ENCODE data around the gene SHB. TPM values are rescaled to one million over a fixed set of nuclear protein-coding genes. Genes with fewer than 3 reads are reported as not detected.
A peak's percentile ranks its signal among the peaks of the same experiment; 100 is the strongest.

The SHB gene
- total RNA-seq, 1 donor from 2014 or later: 13.3 TPM

DNA sequence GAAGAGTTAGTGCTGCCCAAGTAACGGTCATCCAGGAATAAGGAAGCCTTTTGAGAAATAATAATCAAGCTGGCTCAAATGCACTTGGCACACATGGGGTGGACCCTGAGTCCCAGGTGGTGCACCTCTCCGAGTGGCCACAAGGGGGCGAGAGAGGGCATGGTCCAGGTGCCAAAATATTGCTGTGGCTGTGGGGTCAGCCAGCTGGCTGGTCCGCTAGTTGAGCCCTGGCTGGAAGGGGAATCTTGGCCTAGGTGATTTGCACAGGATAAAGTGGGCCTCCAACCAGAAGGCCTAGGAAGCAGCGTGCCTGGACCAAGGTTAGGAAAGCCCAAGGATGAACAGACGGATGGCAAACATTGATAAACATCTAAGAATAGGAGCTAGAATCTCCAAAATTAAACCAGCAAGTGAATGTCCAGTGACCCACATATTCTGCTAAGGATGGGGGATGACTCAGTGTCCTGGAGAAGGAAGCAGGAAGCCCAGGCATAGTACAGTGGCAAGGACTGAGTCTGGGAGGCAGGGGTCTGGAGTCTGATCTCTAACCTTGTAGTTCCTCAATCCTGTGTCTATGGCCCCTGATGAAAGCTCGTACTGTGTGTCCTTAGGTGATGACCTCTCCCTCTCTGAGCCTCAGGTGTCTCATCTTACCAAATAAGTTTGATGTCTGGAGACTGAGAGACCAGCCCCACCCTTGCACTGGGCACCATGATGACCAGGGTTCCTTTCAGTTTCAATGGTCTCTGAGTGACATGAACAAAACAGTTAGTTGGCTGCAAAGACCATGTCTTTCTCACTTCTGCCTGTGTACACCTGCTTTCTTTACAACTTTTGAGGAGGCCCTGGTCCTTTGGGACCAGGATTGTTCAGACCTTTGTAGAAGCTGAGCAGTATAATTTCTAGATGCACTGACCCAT, 19.2 kb upstream of the SHB start:
- peak; percentile 70 for DNase-seq (ENCODE audit: low read depth)

DNA sequence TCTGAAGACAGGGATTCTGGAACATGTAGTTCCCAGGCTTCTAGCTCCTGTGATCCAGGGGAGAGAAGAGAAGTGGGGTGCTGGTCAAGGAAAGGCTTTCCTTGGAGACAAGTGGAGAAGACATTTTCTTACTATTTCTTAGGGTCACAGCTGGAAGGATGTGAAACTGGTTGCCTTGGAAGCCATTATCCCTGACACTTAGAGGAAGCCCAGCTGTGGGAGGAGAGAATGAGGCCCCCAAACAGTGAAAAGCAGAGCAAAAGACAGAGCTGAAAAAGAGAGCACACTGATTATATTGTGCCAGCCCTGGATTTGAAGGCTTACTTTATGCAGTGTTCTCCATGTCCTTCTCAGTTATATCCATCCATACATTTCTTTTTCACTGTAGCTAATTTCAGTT, 17.5 kb upstream of the SHB start:
- DNase-seq (ENCODE audit: low read depth): no peak

DNA sequence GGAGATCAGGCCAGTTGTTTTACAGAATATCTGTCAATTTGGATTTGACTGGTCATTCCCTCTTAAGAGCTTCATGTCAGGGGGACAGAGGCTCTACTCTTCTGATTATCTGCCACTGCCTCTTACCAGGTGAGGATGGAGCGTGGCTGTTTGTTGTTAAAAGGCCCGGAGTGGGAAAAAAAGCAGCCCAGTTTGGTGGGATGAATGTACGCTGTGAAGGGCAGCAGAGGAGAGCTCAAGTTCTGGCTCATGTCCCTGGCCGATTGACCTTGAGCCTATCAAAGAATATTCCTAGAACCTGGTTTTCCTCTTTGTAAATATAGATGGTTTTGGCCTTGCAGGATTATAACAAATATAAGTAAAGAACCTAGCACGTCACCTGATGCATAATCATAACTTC, 16.3 kb upstream of the SHB start:
- no peak for DNase-seq (ENCODE audit: low read depth)

DNA sequence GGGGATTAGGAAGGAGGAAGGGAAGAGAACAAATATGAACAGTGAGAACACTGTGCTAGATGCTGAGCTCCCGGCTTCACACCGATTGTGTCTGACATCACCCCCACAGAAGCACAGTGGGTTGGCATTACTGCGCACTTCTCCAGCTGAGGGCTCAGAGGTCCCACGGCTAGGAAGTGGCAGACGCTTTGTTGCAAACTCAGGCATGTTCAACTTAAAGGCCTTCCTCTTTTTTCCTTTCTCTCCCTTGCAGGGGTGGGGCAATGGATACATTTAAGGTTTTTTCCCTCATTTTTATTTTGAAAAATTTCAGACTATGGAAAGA, 15.5 kb upstream of the SHB start:
- no peak for DNase-seq (ENCODE audit: low read depth)

DNA sequence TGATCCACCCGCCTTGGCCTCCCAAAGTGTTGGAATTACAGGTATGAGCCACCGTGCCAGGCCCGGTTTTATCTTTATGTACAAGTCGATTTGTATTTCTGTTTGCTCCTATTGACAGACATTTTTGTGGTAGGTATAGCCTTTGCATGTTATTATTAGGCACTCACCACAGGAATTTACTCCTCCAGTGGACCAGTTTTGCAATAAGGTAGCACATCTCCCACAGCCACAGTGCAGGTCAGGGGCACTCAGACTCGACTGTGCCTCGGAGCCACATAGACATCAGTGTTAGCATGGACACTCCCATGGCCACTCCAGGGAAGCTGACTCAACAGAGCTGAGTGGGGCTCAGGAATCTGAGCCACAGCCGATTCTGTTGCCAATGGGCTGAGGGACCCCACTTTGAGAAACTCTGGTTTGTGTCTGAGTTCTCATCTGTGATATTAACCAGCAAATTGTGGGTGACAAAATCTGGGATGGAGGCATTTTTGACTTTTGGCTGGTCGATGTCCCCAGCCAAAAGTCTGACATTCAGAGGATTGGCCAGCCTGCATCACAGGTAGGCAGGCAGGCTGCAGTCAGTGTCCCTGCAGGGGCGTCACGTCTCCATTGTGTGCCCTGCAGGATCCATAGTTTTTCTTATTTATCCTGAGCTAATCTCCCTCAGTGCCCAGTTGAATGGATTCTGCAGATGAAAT, 15.0 kb upstream of the SHB start:
- no peak for DNase-seq (ENCODE audit: low read depth)

DNA sequence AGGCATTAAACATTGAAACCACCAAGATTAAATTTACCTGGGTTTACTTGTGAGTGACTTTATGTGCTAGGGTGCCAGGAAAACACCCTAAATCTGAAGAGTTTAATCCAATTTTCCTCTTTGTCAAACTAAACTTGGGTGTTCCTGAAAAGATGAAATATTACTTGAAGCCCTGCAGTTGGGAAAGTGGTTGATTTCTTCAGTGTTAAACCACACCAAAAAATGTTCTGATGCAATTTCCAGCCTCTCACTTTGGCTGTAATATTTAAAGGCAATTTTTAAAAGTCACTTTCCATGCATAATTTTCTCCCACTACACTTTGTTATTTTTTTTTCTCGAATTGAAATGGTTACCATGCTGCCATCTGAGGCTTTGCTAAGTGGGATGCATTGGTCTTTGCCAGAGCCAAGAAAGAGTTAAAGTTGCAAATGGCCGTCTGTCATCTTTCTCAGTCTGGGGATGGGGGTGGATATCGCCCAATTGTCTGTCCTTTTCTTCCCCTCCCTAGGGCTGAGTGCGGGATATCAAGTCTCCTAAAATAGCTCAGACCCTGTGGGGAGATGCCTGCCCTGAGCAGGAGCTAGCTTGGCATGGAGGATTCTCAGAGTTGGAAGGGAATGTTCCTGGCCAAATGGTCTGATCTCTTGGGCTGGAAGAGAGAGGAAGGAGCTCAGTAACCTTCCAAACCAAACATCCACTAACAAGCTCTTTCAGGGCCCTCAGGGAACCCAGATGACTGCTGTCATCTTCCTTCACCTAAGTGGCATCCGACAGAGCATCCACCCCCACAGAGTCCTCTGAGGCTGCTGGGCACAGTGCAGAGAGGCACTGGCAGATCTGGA, 13.6 kb upstream of the SHB start:
- peak; percentile 27 for DNase-seq (ENCODE audit: low read depth)

DNA sequence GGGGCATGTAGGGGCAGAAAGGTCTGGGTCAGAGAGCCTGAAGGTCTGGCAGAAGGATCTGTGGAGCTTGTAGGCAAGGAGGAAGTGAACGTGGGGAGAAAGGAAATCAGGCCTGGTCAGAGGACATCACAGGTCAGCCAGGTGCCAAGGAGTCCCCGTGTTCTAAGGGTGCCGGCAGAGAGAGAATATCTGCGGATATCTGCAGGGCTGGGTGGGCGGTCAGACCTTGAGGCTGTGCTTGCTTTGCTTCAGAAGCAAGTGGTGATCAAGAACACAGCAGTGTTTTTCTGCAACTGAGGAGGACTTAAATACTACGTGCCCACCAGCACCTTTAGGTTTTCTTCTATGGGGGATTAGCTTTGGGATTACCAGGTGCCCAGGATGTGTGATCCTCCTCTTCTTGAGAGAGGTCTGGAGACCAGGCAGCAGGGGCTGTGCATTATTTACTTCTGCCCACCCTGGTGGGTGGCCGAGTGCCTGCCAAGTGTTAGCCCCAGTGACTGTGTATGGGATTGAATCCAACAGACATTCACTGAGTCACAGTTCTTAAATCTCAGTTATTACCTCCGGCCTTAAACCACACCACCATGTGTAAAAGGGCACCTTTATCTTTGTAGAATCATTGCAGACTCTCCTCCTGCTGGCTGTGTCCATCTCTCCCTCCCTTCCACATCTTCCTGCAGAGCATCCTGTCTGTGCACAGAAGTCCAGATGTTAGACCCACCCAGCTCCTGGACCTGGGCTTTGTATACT, 12.5 kb upstream of the SHB start:
- DNase-seq (ENCODE audit: low read depth): no peak

DNA sequence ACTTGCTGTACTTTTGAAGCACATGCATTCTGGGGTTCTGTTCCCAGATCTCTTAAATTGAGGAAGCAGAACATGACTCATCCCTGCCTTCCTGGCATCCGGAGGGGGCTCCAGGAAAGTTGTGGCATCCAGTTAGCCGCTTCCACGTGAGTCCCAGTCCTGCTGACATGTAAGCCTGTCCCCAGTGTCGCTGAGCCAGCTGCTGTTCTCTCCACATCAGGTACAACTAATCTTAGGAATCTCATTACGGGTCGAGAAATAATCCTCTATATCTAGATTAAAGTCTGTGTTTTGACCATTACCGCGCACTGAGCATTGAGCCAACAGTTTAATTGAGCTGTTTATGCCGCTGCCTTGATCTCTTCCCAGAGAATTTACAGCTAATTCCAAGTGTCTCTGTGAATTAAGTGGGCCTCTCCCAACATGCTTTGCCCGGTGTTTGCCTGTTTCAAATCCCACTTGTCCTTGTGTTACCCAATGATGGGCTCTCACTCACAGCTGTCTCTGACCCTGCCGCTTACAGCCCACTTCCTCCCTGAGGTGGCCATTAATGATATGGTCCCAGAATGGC, 10.5 kb upstream of the SHB start:
- peak; percentile 63 for DNase-seq (ENCODE audit: low read depth)

DNA sequence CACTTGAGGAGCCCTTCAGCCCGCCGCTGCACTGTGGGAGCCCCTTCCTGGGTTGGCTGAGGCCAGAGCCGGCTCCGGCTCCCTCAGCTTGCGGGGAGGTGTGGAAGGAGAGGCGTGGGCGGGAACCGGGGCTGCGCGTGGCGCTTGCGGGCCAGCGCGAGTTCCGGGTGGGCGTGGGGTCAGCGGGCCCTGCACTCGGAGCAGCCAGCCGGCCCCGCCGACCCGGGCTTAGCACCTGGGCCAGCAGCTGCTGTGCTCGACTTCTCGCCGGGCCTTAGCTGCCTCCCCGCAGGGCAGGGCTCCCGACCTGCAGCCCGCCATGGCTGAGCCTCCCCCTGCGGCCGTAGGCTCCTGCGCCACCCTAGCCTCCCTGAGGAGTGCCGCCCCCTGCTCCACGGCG, 6.2 kb upstream of the SHB start:
- no peak for DNase-seq (ENCODE audit: low read depth)

DNA sequence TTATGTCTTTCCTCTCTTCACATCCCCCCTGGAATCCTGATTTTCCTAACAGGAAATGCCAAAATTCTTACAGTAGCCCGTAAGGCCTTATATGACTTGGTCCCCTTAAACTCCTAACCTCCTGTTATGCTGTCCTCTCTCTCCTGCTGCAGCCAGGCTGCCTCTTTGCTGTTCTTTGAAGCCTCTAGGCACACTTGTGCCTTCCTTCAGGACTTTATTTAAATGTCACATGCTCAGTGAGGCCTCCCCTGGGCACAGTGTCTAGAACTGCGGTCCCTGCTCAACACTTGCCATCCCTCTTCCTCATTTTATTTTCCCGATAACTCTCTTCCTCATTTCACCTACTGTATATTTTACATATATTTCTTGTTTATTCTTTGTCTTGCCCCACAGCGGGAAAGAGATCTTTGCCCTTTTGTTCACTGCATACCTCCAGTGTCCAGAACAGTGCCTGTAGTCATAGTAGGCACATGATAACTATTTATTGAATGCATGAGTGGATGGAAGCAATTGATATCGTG, 5.5 kb upstream of the SHB start:
- DNase-seq (ENCODE audit: low read depth): no peak

DNA sequence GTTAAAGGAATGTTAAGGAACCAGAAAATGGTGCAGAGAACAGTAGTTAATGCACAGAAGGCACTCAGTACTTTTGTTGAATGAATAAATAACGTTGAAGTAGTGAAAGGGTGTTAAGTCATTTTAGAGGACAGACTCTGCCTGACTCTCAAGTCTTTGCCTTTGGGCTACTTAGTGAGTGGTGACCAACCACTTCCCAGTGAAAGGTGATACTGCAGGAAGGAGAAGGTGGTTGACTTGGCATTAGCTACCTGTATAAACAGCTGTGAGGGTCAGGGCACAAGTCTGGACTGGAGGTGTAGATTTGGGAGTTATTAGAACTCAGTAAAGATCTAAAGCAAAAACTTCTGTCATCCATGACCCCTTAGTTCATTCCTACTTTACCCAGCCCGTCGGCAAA, 4.9 kb upstream of the SHB start:
- DNase-seq (ENCODE audit: low read depth): no peak

DNA sequence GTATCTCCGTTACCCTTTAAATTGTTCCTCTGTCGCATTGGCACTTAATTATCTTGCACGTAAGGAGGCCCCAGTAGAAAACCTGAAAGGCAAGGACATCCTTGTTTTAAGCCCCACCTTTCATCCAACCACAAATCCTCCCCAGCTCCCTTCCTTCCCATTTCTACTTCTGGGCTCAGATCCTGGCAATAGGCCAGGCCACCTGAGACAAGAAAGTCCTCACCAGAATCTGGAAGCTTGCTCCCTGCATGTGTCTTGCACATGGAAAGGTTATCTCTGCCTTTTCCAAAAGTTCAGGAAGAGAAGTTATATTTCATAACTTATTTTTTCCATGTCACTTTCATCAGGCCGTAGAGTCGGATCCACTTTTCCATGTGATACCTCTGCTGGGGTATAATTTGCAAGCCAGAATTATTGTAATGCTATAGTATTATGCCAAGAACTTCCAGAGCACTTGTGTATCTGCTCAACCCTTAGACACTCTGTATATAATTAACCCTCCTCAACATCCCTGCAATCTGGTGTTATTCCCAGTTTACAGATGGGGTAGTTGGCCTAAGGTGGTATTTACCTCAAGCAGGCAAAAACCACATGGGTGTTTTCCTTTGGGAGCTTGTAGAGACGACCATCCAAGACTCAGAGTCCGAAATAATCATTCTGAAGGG, 2.6 kb upstream of the SHB start:
- DNase-seq (ENCODE audit: low read depth): no peak

DNA sequence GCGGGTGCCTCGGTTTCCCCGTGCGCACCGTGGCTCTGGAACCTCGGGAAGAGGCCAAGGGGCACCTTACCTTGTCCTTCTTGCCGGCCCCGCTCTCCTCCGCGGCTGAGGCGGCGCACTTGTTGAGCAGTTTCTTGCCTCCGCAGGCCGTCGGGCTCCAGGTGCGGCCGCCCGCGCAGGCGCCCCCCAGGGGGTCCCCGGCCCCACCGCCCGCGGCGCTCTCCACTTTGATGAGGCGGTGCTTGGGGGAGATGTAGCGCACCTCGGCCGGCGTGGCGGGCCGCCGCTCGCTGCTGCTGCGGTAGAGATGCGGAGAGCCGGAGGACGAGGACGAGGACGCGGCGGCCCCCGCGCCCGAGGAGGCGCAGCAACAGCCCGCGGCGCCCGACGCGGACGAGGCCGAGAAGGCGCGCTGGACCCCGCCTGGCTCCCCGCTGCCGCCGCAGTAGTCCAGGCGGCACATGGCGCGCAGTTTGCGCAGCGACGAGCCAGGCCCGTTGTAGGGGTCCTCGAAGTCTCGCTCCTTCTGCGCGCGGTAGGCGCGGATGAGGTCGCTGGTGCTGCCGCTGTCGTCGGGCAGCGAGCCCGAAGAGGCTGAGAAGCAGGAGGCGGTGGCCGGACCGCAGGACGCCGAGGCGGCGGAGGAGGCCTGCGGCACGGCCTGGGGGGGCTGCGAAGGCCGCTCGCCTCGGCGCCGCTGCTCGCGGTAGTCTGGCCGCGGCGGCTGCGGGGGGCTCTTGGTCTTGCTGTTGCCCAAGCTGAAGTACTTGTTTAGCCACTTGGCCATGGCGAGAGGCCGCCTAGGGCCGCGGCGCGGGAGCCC, 957 bp downstream of the SHB start:
- DNase-seq (ENCODE audit: low read depth): no peak

DNA sequence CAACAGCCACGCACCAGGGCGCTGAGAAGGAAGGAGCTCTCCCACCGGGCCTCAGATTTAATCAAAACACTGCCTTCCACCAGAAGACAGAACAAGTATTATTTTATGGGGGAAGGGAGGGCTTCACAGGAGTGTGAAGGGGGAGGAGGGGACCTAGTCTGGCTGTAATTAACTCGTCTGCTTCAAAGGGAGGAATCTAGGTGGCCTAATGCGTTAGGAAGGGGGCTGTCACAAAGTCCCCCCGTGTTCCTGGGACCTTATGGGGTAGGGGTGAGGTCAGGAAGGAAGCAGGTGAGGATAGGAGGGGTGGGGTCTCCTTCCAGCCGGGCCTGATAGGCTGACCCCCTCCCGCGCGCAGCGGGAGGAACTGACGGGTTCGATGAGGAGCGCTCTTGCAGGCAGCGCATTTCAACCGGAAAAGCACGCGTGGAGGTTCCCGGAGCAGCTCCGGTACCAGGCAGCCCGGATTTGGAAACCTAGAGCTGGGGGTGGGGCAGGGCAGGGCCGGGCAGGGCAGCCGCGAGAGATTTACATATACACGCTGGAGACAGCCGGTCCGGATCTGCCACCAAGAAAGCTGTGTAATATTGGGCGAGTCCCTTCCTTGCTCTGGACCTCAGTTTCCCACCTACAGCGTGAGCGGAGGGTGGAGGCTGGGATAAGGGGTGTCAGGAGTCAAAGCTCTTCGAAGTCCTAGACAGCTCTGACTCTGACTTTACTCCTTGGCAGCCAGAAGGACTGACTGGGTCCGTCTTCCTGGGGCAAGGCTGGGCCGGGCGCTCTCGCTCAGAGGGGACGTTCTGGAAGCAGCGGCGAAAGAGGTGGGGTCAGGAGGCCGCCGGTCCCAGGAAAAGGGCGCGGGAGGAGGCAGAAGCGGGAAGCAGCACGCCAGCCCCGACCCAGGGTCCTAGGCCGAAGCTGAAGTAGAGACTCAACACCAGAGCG, 1.8 kb downstream of the SHB start:
- peak; percentile 35 for DNase-seq (ENCODE audit: low read depth)

DNA sequence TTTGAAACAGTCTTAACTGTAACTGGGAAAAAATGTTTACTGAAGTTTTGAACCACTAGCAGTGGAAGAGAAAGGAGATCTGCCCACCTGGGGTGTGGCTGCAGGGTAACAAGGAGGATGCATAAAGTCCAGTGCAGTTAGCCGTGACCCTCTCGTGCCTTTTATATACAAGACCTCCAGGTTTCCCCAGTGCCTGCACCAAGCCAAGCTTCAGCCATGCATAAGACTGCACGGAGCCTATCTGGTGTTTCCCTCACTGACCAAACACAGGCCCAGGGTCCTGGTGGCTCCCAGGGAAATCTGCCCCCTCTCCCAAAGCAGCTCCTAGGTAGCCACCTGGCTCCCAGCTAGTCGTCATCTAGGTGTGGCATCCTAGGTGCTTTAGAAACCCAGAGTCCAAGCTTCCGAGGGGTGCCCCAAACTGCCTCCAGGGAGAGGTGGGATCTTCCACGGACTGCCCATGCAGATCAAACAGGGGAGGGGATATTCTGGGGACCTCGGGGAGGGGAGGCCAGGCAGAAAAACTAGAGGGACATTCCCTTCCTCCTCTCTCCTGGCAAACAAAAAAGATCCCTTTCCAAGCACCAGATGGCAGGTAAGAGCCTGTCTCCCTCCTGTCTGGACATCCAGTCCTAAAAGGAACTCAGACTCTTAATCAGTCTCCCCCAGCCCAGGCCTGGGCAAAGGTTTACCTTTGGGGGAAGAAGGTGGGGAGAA, 2.7 kb downstream of the SHB start:
- no peak for DNase-seq (ENCODE audit: low read depth)

DNA sequence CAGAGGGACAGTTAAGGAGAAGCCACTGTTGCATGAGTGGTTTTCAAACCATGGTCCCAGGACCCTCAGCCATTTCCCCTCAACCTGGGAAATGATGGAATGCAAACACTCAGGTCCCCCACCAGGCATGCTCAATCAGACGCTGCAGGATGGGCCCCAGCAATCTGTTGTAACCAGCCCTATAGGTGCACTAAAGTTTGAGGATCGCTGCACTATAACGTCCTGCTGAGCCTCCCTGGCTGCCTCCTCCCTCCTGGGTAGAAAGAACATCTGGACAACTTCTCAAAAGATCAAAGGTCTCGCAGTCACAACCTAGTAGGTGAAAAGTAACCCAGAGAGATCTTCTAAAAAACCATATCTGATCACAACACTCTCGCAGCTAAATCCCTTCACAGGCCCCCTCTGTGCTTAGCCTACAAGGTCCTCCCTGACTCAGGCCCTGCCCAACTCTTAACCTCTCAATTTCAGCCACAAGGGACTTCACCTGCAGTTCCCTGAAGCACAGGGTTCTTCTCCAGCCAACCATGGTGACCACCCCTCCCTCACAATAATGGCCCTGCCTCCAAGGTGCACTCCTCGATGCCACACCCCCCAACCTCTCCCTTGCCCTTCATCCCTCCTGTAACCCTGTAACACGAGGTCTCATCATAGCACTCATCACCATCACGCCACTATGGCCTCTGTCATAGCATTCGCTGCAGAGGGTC, 3.5 kb downstream of the SHB start:
- DNase-seq (ENCODE audit: low read depth): no peak

All from myocyte (in vitro differentiated cells).